Measurements from ENCODE around the gene KIF25. TPM values are rescaled to one million over a fixed set of nuclear protein-coding genes. Genes with fewer than 3 reads are reported as not detected.

The KIF25 gene
- total RNA-seq, 1 donor from 2014 or later, result not detected

DNA sequence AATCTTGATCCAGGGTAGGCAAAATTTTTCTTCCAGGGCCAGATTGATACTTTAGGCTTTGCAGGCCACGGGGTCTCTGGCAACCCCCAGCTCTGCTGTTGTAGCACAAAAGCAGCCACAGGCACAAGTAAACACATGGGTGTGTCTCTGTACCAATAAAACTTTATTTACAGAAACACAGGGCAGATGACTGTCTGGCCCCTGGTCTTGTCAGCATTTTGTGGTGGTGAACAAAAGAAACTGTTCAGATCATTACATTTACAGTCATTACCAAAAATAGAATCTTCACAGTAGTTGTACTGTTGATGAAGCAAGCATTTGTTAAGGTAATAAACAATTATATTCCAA is 45.0 kb upstream of the KIF25 start:
- intact Hi-C loops (cut with DNase I), result no loop called here
- Histone ChIP-seq H3K4me3 (no peak overlapping the region), H3K27me3 (no peaks in the 10 kb centered on the region), H3K4me1 (no peaks in the 10 kb centered on the region), H3K27ac (no peak overlapping the region), H3K36me3 (peaks cover 0 to 49% of the 10 kb centered on the region in 2 donors), H3K9me3 (no peaks in the 10 kb centered on the region)
- TF ChIP-seq, protein P1, sequence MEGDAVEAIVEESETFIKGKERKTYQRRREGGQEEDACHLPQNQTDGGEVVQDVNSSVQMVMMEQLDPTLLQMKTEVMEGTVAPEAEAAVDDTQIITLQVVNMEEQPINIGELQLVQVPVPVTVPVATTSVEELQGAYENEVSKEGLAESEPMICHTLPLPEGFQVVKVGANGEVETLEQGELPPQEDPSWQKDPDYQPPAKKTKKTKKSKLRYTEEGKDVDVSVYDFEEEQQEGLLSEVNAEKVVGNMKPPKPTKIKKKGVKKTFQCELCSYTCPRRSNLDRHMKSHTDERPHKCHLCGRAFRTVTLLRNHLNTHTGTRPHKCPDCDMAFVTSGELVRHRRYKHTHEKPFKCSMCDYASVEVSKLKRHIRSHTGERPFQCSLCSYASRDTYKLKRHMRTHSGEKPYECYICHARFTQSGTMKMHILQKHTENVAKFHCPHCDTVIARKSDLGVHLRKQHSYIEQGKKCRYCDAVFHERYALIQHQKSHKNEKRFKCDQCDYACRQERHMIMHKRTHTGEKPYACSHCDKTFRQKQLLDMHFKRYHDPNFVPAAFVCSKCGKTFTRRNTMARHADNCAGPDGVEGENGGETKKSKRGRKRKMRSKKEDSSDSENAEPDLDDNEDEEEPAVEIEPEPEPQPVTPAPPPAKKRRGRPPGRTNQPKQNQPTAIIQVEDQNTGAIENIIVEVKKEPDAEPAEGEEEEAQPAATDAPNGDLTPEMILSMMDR (IDR thresholded peaks at IDR 0.05), result no peak
- no peak for TF ChIP-seq POLR2A (IDR thresholded peaks at IDR 0.05)
- no peak for TF ChIP-seq POLR2AphosphoS5 (IDR thresholded peaks at IDR 0.05; ENCODE audit: insufficient read depth in 1 of 2, low read depth in 1 of 2)
- DNase-seq (ENCODE audit: extremely low spot score in 2 of 2), result no peak

DNA sequence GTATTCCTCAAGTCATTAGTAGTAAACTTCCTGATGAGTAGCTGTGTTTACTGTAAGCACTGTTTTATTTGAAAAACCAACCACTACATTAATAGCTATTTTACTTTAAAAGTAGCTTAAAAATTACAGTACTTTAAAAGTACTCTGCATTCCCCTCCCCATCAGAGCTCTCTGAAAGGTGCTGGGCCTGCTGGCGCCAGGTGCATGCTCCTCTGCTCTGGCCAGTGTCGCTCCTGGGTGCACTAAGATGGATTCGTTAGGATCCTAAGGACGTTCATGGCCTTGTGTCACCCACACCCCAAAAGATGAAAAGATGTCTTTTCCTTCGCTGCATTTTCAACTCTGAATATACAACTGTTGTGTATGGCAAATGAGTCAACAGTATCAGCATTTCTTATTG is 43.9 kb upstream of the KIF25 start:
- TF ChIP-seq POLR2AphosphoS5 (IDR thresholded peaks at IDR 0.05; ENCODE audit: insufficient read depth in 1 of 2, low read depth in 1 of 2), result no peak
- no peak for TF ChIP-seq POLR2A (IDR thresholded peaks at IDR 0.05)
- TF ChIP-seq, protein P1 (IDR thresholded peaks at IDR 0.05), result no peak
- no peaks in the 10 kb centered on the region for H3K27me3 ChIP-seq
- H3K4me1 ChIP-seq, result no peaks in the 10 kb centered on the region
- no peak overlapping the region for H3K4me3 ChIP-seq
- peaks cover 0 to 38% of the 10 kb centered on the region in 2 donors for H3K36me3 ChIP-seq
- no peak overlapping the region for H3K27ac ChIP-seq
- intact Hi-C loops (cut with DNase I), result no loop called here
- no peaks in the 10 kb centered on the region for H3K9me3 ChIP-seq
- no peak for DNase-seq (ENCODE audit: extremely low spot score in 2 of 2)

DNA sequence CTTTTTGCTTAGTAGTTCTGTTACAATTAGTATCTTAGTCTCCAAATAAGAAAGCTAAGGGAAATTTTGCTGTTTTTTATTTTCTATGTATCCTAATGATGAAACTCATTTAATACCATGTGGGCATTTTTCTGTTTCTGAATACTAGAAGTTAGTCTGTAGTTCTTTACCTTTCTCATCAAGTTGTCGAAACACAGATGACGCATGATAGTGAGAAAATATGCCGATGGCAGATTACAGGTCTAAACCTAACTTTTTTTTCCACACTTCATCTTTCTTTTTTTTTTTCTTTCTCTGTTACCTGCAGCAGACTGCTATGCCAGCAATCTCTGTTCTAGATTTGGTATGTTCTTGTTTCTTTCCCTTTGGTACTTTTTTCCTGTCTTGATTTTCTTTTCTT is 43.3 kb upstream of the KIF25 start:
- no peak for DNase-seq (ENCODE audit: extremely low spot score in 2 of 2)
- H3K27ac ChIP-seq, result no peak overlapping the region
- no peak overlapping the region for H3K4me3 ChIP-seq
- H3K9me3 ChIP-seq, result no peaks in the 10 kb centered on the region
- H3K36me3 ChIP-seq, result peaks cover 0 to 32% of the 10 kb centered on the region in 2 donors
- intact Hi-C loops (cut with DNase I), result no loop called here
- no peaks in the 10 kb centered on the region for H3K27me3 ChIP-seq
- TF ChIP-seq POLR2AphosphoS5 (IDR thresholded peaks at IDR 0.05; ENCODE audit: insufficient read depth in 1 of 2, low read depth in 1 of 2), result no peak
- TF ChIP-seq POLR2A (IDR thresholded peaks at IDR 0.05), result no peak
- TF ChIP-seq, protein P1 (IDR thresholded peaks at IDR 0.05), result no peak
- H3K4me1 ChIP-seq, result no peaks in the 10 kb centered on the region

DNA sequence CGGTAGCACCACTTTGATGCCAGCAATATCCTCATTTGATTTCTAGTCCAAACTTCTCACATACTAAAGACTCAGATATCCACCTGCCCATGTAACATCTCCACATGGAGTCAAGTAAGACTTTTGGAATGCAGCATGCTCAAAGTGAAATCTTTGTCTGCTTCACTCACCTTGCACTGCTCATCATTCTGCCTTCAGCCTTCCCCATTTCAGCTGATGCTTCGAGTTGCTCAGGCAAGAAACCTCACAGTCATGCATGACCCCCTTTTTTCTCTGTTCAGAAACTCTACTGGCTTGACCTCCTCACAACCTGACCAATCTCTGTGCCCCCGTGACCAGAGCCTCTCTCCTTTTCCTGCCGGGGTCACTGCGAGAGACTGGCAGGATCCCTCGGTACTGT is 41.0 kb upstream of the KIF25 start:
- intact Hi-C loops (cut with DNase I), result no loop called here
- H3K27me3 ChIP-seq, result no peaks in the 10 kb centered on the region
- no peak overlapping the region for H3K27ac ChIP-seq
- peaks cover 0 to 10% of the 10 kb centered on the region in 2 donors for H3K36me3 ChIP-seq
- H3K9me3 ChIP-seq, result no peaks in the 10 kb centered on the region
- H3K4me1 ChIP-seq, result no peaks in the 10 kb centered on the region
- no peak for TF ChIP-seq POLR2AphosphoS5 (IDR thresholded peaks at IDR 0.05; ENCODE audit: insufficient read depth in 1 of 2, low read depth in 1 of 2)
- TF ChIP-seq, protein P1 (IDR thresholded peaks at IDR 0.05), result no peak
- no peak for TF ChIP-seq POLR2A (IDR thresholded peaks at IDR 0.05)
- no peak overlapping the region for H3K4me3 ChIP-seq
- no peak for DNase-seq (ENCODE audit: extremely low spot score in 2 of 2)

DNA sequence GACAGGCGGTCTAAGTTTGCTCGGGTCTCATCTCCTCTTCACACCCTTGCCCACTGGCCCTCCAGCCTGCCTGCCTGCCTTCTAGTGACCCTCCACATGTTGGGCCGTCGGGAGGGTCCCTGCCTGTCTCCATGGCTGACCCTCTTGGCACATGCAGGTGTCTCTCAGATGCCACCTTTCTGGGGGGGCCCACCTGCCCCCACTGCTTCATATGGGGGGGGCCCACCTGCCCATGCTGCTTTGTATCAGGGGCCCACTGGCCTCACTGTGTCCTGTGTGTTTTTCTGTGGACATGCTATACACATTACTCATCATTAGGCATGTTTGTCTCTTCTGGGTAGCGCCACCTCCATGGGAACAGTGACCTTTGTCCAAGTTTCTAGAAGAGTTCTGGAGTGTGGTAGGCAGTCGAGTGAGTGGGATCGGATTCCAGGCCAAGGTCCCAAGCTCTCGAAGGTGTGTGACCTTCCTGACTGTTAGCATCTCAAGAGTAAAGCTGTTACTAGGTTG is 40.4 kb upstream of the KIF25 start:
- DNase-seq (ENCODE audit: extremely low spot score in 2 of 2), result no peak
- H3K4me1 ChIP-seq, result no peaks in the 10 kb centered on the region
- H3K4me3 ChIP-seq, result no peak overlapping the region
- H3K27me3 ChIP-seq, result no peaks in the 10 kb centered on the region
- H3K27ac ChIP-seq, result no peak overlapping the region
- intact Hi-C loops (cut with DNase I), result no loop called here
- no peaks in the 10 kb centered on the region for H3K9me3 ChIP-seq
- H3K36me3 ChIP-seq, result peaks cover 0 to 5% of the 10 kb centered on the region in 2 donors
- TF ChIP-seq POLR2AphosphoS5 (IDR thresholded peaks at IDR 0.05; ENCODE audit: insufficient read depth in 1 of 2, low read depth in 1 of 2), result no peak
- TF ChIP-seq, protein P1 (IDR thresholded peaks at IDR 0.05), result no peak
- TF ChIP-seq POLR2A (IDR thresholded peaks at IDR 0.05), result no peak

All from vagina (tissue), 2 donors.